Type B pancreatic cell (in vitro differentiated cells): ENCODE measurements around the gene FAM107A. TPM values are rescaled to one million over a fixed set of nuclear protein-coding genes. Genes with fewer than 3 reads are reported as not detected.

Experiments used
- DNase-seq: peaks from one replicate; pipeline ENCODE4 v3.0.0; 2021; ENCODE audit warnings: mixed read lengths; ENCODE audit not compliant: unreplicated experiment; ENCODE audit errors: extremely low spot score
- H3K27ac Mint-ChIP-seq: 2 replicates; pipeline ENCODE4 v1.8.0; 2021; ENCODE audit warnings: mild to moderate bottlenecking, mixed read lengths
- H3K27me3 Mint-ChIP-seq: 2 replicates; pipeline ENCODE4 v1.8.0; 2021; ENCODE audit warnings: mixed read lengths
- H3K36me3 Mint-ChIP-seq: 2 replicates; pipeline ENCODE4 v1.8.0; 2021; ENCODE audit warnings: mixed read lengths
- H3K4me1 Mint-ChIP-seq: one replicate; pipeline ENCODE4 v1.8.0; 2021; ENCODE audit warnings: mixed read lengths; ENCODE audit not compliant: unreplicated experiment
- H3K4me3 Mint-ChIP-seq: 2 replicates; pipeline ENCODE4 v1.8.0; 2021; ENCODE audit warnings: mild to moderate bottlenecking, mixed read lengths
- H3K9me3 Mint-ChIP-seq: 2 replicates; pipeline ENCODE4 v1.8.0; 2021; ENCODE audit warnings: mixed read lengths
- CTCF ChIP-seq: fragments of 200-600 bp; sonication (generic); conservative IDR thresholded peaks from 2 replicates; pipeline ENCODE4 v1.5.0; 2021; ENCODE audit warnings: antibody characterized with exemption, mild to moderate bottlenecking
- long read RNA-seq: library from polyadenylated mRNA; unstranded; transcript quantifications from one replicate; pipeline ENCODE4 v2.0.0, GENCODE V29; 2020
- total RNA-seq: library from RNA; stranded (reverse); gene quantifications from 2 replicates; pipeline ENCODE4 v1.2.1, GENCODE V29; 2021; ENCODE audit warnings: low replicate concordance

FAM107A gene
- total RNA-seq, result 2.9 and 4.5 TPM in 2 replicates
- long read RNA-seq, result 0 reads

GRCh38 chr3:58577269-58577821, at the start of gene FAM107A:
Gene FAM107A (minus strand): TSS chr3:58577391. CDS start chr3:58569860, 7,531 bp downstream.
- DNase-seq, result no peak
- Mint-ChIP-seq H3K4me3 (peak within 1 kb of the TSS; percentile 22), H3K27ac (no peak within 1 kb of the TSS), H3K4me1 (peaks cover 26% of the 10 kb centered on the region), H3K9me3 (peaks cover 2% of the 10 kb centered on the region), H3K27me3 (peaks cover 24% of the 10 kb centered on the region), H3K36me3 (peaks cover 2% of the 10 kb centered on the region)
- TF ChIP-seq CTCF, result no peak

- H3K27ac Mint-ChIP-seq, result peak overlapping the region; percentile 74
- no peak overlapping the region for H3K4me3 Mint-ChIP-seq
- H3K27me3 Mint-ChIP-seq, result no peaks in the 10 kb centered on the region
- DNase-seq, result no peak
- no peaks in the 10 kb centered on the region for H3K36me3 Mint-ChIP-seq
- no peaks in the 10 kb centered on the region for H3K9me3 Mint-ChIP-seq
- H3K4me1 Mint-ChIP-seq, result peaks cover 29% of the 10 kb centered on the region
- no peak for TF ChIP-seq CTCF
Measured at GRCh38 chr3:58625196-58625824, 48.1 kb upstream of the FAM107A start.

GRCh38 chr3:58624550-58624949, 47.4 kb upstream of the FAM107A start:
- H3K4me1 Mint-ChIP-seq, result peaks cover 29% of the 10 kb centered on the region
- H3K27ac Mint-ChIP-seq, result no peak overlapping the region
- DNase-seq, result no peak
- no peaks in the 10 kb centered on the region for H3K36me3 Mint-ChIP-seq
- H3K9me3 Mint-ChIP-seq, result no peaks in the 10 kb centered on the region
- no peaks in the 10 kb centered on the region for H3K27me3 Mint-ChIP-seq
- TF ChIP-seq CTCF, result no peak
- H3K4me3 Mint-ChIP-seq, result no peak overlapping the region

- Mint-ChIP-seq H3K27me3 (no peaks in the 10 kb centered on the region), H3K36me3 (no peaks in the 10 kb centered on the region), H3K27ac (no peak overlapping the region), H3K4me3 (no peak overlapping the region), H3K4me1 (peaks cover 29% of the 10 kb centered on the region), H3K9me3 (no peaks in the 10 kb centered on the region)
- TF ChIP-seq CTCF, result no peak
- DNase-seq, result no peak
Measured at GRCh38 chr3:58623961-58624360, 46.8 kb upstream of the FAM107A start.

- Mint-ChIP-seq H3K27ac (no peak overlapping the region), H3K4me1 (peaks cover 33% of the 10 kb centered on the region)
- no peak for TF ChIP-seq CTCF
Measured at GRCh38 chr3:58623478-58623877, 46.3 kb upstream of the FAM107A start.

More at GRCh38 chr3:58623478-58623877, 46.3 kb upstream of the FAM107A start:
- Mint-ChIP-seq H3K27me3 (no peaks in the 10 kb centered on the region), H3K36me3 (no peaks in the 10 kb centered on the region), H3K9me3 (no peaks in the 10 kb centered on the region), H3K4me3 (no peak overlapping the region)
- no peak for DNase-seq
